H1 (cell line): Measurements from ENCODE around the gene LTBP3. TPM values are rescaled to one million over a fixed set of nuclear protein-coding genes. Genes with fewer than 3 reads are reported as not detected.

Experiments used
- CTCF ChIA-PET: fragments of 300-600 bp; sonication (Branson Sonifier 250); formaldehyde crosslinking; loops from one replicate; lab custom pipeline; 2021; ENCODE audit not compliant: partially characterized antibody; lab: Charles Lee
- POLR2A ChIA-PET: fragments of 300-600 bp; sonication (Branson Sonifier 250); formaldehyde crosslinking; loops from one replicate; lab custom pipeline; 2021; ENCODE audit warnings: inconsistent platforms; ENCODE audit not compliant: partially characterized antibody; lab: Charles Lee
- DNase-seq, 2 experiments: peaks; one replicate each; pipeline versions ENCODE4 v3.0.0 to v3.0.0-alpha.2; 2010 to 2022; ENCODE audit warnings: low spot score in 2 of 2, low read depth in 1 of 2, mixed read lengths in 1 of 2
- FAIRE-seq: peaks from 2 replicates; lab custom pipeline; 2011; peaks lifted over from hg19 to GRCh38; lab: Jason Lieb, UNC
- H2AFZ ChIP-seq: 2 replicates; pipeline ENCODE4 v1.8.1; 2012; ENCODE audit warnings: low read length, inconsistent platforms
- H2AK5ac ChIP-seq: 2 replicates; pipeline ENCODE4 v1.6.1; 2013; ENCODE audit warnings: low read depth, low read length
- H2BK120ac ChIP-seq: replicated peaks from 2 replicates; pipeline ENCODE3; 2013; ENCODE audit warnings: low read depth, low read length, inconsistent platforms
- H2BK12ac ChIP-seq: 2 replicates; pipeline ENCODE4 v1.6.1; 2013; ENCODE audit warnings: low read depth, low read length
- H2BK15ac ChIP-seq: 2 replicates; pipeline ENCODE4 v1.6.1; 2013; ENCODE audit warnings: low read length
- H2BK20ac ChIP-seq: 2 replicates; pipeline ENCODE4 v1.6.1; 2013; ENCODE audit warnings: low read length
- H2BK5ac ChIP-seq: 2 replicates; pipeline ENCODE4 v1.6.1; 2013; ENCODE audit warnings: low read depth, low read length
- H3K14ac ChIP-seq: 2 replicates; pipeline ENCODE4 v1.6.1; 2013; ENCODE audit warnings: inconsistent platforms; ENCODE audit not compliant: insufficient read length
- H3K18ac ChIP-seq: 2 replicates; pipeline ENCODE4 v1.6.1; 2013; ENCODE audit warnings: low read length; ENCODE audit errors: extremely low read depth
- H3K23ac ChIP-seq: 2 replicates; pipeline ENCODE4 v1.6.1; 2013; ENCODE audit warnings: inconsistent platforms; ENCODE audit not compliant: insufficient read length
- H3K23me2 ChIP-seq: 2 replicates; pipeline ENCODE4 v1.6.1; 2013; ENCODE audit warnings: low read depth, low read length
- H3K27ac ChIP-seq: 2 replicates; pipeline ENCODE4 v1.6.1; 2011; ENCODE audit warnings: low read depth, low read length, inconsistent platforms
- H3K27me3 ChIP-seq, 4 experiments: replicated peaks in 1 of 4; 1 replicate in 1 of 4; 2 replicates in 3 of 4; pipeline versions ENCODE4 v1.6.1 to v1.8.1; 2011 to 2013; ENCODE audit warnings: low read length in 3 of 4, mild to moderate bottlenecking in 3 of 4, inconsistent platforms in 2 of 4, mixed read lengths in 2 of 4, moderate library complexity in 1 of 4; ENCODE audit not compliant: control insufficient read depth in 3 of 4, insufficient read depth in 3 of 4; ENCODE audit errors: extremely low read depth in 1 of 4
- H3K36me3 ChIP-seq, 4 experiments: 2 replicates each; pipeline versions ENCODE4 v1.6.1 to v1.8.1; 2011 to 2013; ENCODE audit warnings: mild to moderate bottlenecking in 4 of 4, low read length in 3 of 4, moderate library complexity in 2 of 4, control low read depth in 1 of 4, inconsistent platforms in 1 of 4; ENCODE audit not compliant: insufficient read depth in 4 of 4, control insufficient read depth in 2 of 4
- H3K4ac ChIP-seq: replicated peaks from 2 replicates; pipeline ENCODE3; 2013; ENCODE audit warnings: low read length, low read depth, mixed read lengths, inconsistent platforms; ENCODE audit not compliant: insufficient read length
- H3K4me1 ChIP-seq, 4 experiments: replicated peaks in 1 of 4; 1 replicate in 1 of 4; 2 replicates in 3 of 4; pipeline versions ENCODE4 v1.6.1 to v1.8.1; 2011 to 2013; ENCODE audit warnings: low read length in 3 of 4, inconsistent platforms in 2 of 4, mixed read lengths in 1 of 4; ENCODE audit not compliant: insufficient read depth in 4 of 4, control insufficient read depth in 3 of 4
- H3K4me2 ChIP-seq, 2 experiments: 2 replicates each; pipeline versions ENCODE4 v1.6.1 to v1.8.1; 2011 to 2013; ENCODE audit warnings: low read depth in 2 of 2, low read length in 2 of 2, control low read depth in 1 of 2, inconsistent platforms in 1 of 2, mild to moderate bottlenecking in 1 of 2; ENCODE audit not compliant: insufficient read depth in 1 of 2
- H3K4me3 ChIP-seq, 4 experiments: fragments of 200-600, 300-600 bp in 1 of 4; sonication (generic), shearing (Covaris generic), sonication (Bioruptor Twin) in 1 of 4; 2 replicates each; pipeline versions ENCODE4 v1.5.1 to v1.8.1; 2011 to 2016; ENCODE audit warnings: low read length in 4 of 4, low read depth in 3 of 4, control low read depth in 2 of 4, inconsistent platforms in 2 of 4, mild to moderate bottlenecking in 2 of 4, mixed read lengths in 1 of 4, moderate library complexity in 1 of 4; ENCODE audit not compliant: insufficient read depth in 2 of 4; ENCODE audit errors: extremely low read depth in 1 of 4
- H3K56ac ChIP-seq: replicated peaks from 2 replicates; pipeline ENCODE3; 2013; ENCODE audit warnings: low read depth, mild to moderate bottlenecking, mixed read lengths, low read length, inconsistent platforms; ENCODE audit not compliant: insufficient read length
- H3K79me1 ChIP-seq: 2 replicates; pipeline ENCODE4 v1.6.1; 2013; ENCODE audit warnings: low read depth, low read length, control low read depth
- H3K79me2 ChIP-seq, 2 experiments: 2 replicates each; pipeline versions ENCODE4 v1.6.1 to v1.8.1; 2012 to 2013; ENCODE audit warnings: low read length in 2 of 2, mild to moderate bottlenecking in 2 of 2, inconsistent platforms in 1 of 2; ENCODE audit not compliant: insufficient read depth in 2 of 2, control insufficient read depth in 1 of 2
- H3K9ac ChIP-seq, 4 experiments: replicated peaks in 1 of 4; 1 replicate in 1 of 4; 2 replicates in 3 of 4; pipeline versions ENCODE4 v1.6.1 to v1.8.1; 2011 to 2013; ENCODE audit warnings: low read depth in 3 of 4, low read length in 3 of 4, control low read depth in 2 of 4, mild to moderate bottlenecking in 2 of 4, moderate library complexity in 2 of 4, inconsistent platforms in 1 of 4; ENCODE audit errors: extremely low read depth in 1 of 4
- H3K9me3 ChIP-seq, 2 experiments: 2 replicates each; pipeline versions ENCODE4 v1.6.1 to v1.8.1; 2012 to 2013; ENCODE audit warnings: mild to moderate bottlenecking in 2 of 2, moderate library complexity in 2 of 2, control low read depth in 1 of 2, inconsistent platforms in 1 of 2, low read depth in 1 of 2, low read length in 1 of 2, mixed read lengths in 1 of 2; ENCODE audit not compliant: insufficient read depth in 2 of 2
- H4K20me1 ChIP-seq, 2 experiments: replicated peaks in 1 of 2; 2 replicates each; pipeline versions ENCODE3 to v1.8.1; 2011 to 2013; ENCODE audit warnings: inconsistent platforms in 2 of 2, low read length in 2 of 2, mild to moderate bottlenecking in 1 of 2; ENCODE audit not compliant: insufficient read depth in 2 of 2, control insufficient read depth in 1 of 2
- H4K5ac ChIP-seq: 2 replicates; pipeline ENCODE4 v1.6.1; 2013; ENCODE audit warnings: low read length, low read depth, mixed read lengths, inconsistent platforms; ENCODE audit not compliant: insufficient read length
- H4K8ac ChIP-seq: 2 replicates; pipeline ENCODE4 v1.8.0; 2013; ENCODE audit warnings: mild to moderate bottlenecking, moderate library complexity, low read length, inconsistent platforms; ENCODE audit not compliant: insufficient read depth; ENCODE audit errors: extremely low read depth
- H4K91ac ChIP-seq: replicated peaks from 2 replicates; pipeline ENCODE3; 2013; ENCODE audit warnings: low read length, mixed read lengths, inconsistent platforms; ENCODE audit not compliant: insufficient read length
- BCL11A ChIP-seq, 2 experiments: IDR thresholded peaks; one replicate each; pipeline ENCODE4 v1.6.1; 2011; ENCODE audit warnings: low read depth in 2 of 2, low read length in 2 of 2, mild to moderate bottlenecking in 2 of 2
- CBX8 ChIP-seq: fragments of 300-800, 300-1000 bp; sonication (generic); IDR thresholded peaks from 2 replicates; pipeline ENCODE4 v1.7.1; 2016; ENCODE audit warnings: low read depth, low read length, borderline replicate concordance
- KDM5A ChIP-seq: fragments of 200-600 bp; IDR thresholded peaks from 2 replicates; pipeline ENCODE4 v1.7.1; 2012; ENCODE audit warnings: mild to moderate bottlenecking, low read length, inconsistent platforms, mixed read lengths
- POU5F1 ChIP-seq: IDR thresholded peaks from 2 replicates; pipeline ENCODE4 v1.6.1; 2011; ENCODE audit warnings: low read depth, mild to moderate bottlenecking, low read length, moderate library complexity
- TEAD4 ChIP-seq: IDR thresholded peaks from 2 replicates; pipeline ENCODE4 v1.6.1; 2012; ENCODE audit warnings: low read depth, low read length, inconsistent platforms, mixed read lengths
- WGBS, 2 experiments: shearing (Covaris generic) in 1 of 2; methylation state at CpG; one replicate each; pipeline versions ENCODE4 v1.1.6 to v1.1.7; 2013 to 2015; ENCODE audit warnings: low lambda C conversion rate in 2 of 2, mixed read lengths in 2 of 2, inconsistent platforms in 1 of 2, low coverage in 1 of 2, missing lambda C conversion rate in 1 of 2; ENCODE audit not compliant: insufficient replicate concordance in 2 of 2, insufficient coverage in 1 of 2, insufficient read length in 1 of 2; ENCODE audit errors: extremely low coverage in 1 of 2, missing lambda C conversion rate in 1 of 2; 5-methylcytosine and 5-hydroxymethylcytosine counted together
- polyA plus RNA-seq, 7 experiments: library from polyadenylated mRNA; depleted of rRNA in 3 of 7; stranded (reverse) in 5 of 7; unstranded in 2 of 7; fragments of >200 nt in 5 of 7; fragments of 200-250 nt in 2 of 7; gene quantifications; 1 replicate in 5 of 7; 2 replicates in 1 of 7; 4 replicates in 1 of 7; pipeline versions ENCODE4 v1.2.1 to v1.2.3, GENCODE V29; 2011 to 2013; ENCODE audit warnings: missing spikeins in 2 of 7, mixed read lengths in 2 of 7
- total RNA-seq: library from RNA; stranded (reverse); fragmentation: NEBNext Ultra II Directional; extraction: Animal tissue kit (Norgen Biotek cat#: 25700); gene quantifications from 2 replicates; pipeline ENCODE4 v1.2.1, GENCODE V29; 2021

Gene LTBP3
- total and polyA plus RNA-seq, 2 of the 8 experiments (the other 6 are each of a cell fraction or from before 2014, with no cell fraction given) = 12.8 to 17.8 TPM

DNA sequence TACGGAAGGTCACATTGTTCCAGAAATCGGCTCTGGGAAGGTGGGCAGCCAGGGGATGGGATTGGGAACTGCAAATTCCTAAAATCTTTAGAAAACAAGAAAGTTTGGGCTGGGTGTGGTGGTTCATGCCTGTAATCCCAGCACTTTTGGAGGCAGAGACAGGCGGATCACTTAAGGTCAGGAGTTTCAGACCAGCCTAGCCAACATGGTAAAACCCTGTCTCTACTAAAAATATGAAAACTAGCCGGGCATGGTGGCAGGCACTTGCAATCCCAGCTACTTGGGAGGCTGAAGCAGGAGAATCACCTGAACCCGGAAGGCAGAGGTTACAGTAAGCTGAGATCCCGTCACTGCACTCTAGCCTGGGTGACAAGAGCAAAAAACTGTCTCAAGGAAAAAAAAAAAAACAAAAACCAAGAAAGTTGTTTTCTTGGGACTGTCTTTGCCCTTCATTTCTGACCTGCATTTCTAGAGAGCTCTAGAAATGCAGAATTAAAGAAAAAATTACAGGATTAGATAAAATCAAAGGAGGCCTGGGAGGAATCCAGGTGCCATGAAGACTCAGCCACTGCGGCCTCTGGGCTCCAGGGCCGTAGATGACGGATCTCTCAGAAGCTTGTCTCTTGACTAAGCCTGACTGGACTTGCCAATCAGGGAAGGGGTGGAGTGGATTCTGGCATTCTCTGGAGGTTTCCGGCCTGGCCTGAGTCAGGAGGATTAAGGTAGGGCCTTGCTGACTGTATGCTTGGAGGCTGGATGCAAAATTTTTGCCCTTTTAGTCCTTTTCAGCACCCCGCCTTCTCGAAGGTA lies 64.6 kb downstream of the LTBP3 start:
- H3K4me3 ChIP-seq = no peak overlapping the region
- CTCF ChIA-PET = interaction anchor here (0.9 to 29.0 kb wide), 6 partner anchors 10 to 105 kb away, joined by 3 to 809 read pairs (median 41); no protein-coding TSS in a partner anchor
- peak overlapping the region; percentile 63; the same call in 1 of the 2 replicates for H3K18ac ChIP-seq
- no peak for FAIRE-seq
- no peaks in the 10 kb centered on the region for H3K36me3 ChIP-seq
- peaks cover 31 to 54% (median 39%) of the 10 kb centered on the region in 4 experiments for H3K4me1 ChIP-seq
- peaks cover 0 to 16% of the 10 kb centered on the region in 2 experiments; a peak in 2 of 4 replicates for H3K79me2 ChIP-seq
- peak overlapping the region; percentile 68 for H2BK120ac ChIP-seq
- no peak overlapping the region for H3K14ac ChIP-seq
- 0 out of 2 replicates have a peak overlapping the region, but pooled peaks have one; percentile 64 for H2BK20ac ChIP-seq
- no peaks in the 10 kb centered on the region for H4K20me1 ChIP-seq
- no peak overlapping the region for H3K23ac ChIP-seq
- H3K27ac ChIP-seq = no peak overlapping the region
- no peaks in the 10 kb centered on the region for H3K27me3 ChIP-seq
- DNase-seq = no peak
- H3K4me2 ChIP-seq = peak overlapping the region in 1 of 2 experiments; percentile 17; a peak in 2 of 4 replicates
- H2BK15ac ChIP-seq = peak overlapping the region; percentile 81; the same call in 1 of the 2 replicates
- H3K56ac ChIP-seq = no peak overlapping the region
- no peak overlapping the region for H3K9ac ChIP-seq
- H4K91ac ChIP-seq = peak overlapping the region; percentile 31
- POLR2A ChIA-PET = interaction anchor here (0.6 to 29.8 kb wide), 10 partner anchors 10 to 138 kb away, joined by 3 to 1569 read pairs (median 4); partner anchors contain the start of genes MALAT1 and NEAT1
- H3K4ac ChIP-seq = no peak overlapping the region
- peak overlapping the region; percentile 58; the same call in 1 of the 2 replicates for H2AK5ac ChIP-seq
- H2BK12ac ChIP-seq = peak overlapping the region; percentile 93; the same call in 1 of the 2 replicates
- no peak overlapping the region for H2AFZ ChIP-seq
- H3K23me2 ChIP-seq = peaks cover 9% of the 10 kb centered on the region
- H2BK5ac ChIP-seq = peak overlapping the region; percentile 57; the same call in 1 of the 2 replicates
- no peaks in the 10 kb centered on the region for H3K9me3 ChIP-seq
- TF ChIP-seq CBX8 (no peak), POU5F1 (no peak), BCL11A (IDR thresholded peaks at IDR 0.05; ENCODE audit: low read depth in 2 of 2, low read length in 2 of 2) (no peak), KDM5A (no peak), TEAD4 (no peak)
- TF ChIP-seq, all 59 proteins: peak for 0
- 82% methylated on average over 12 of the region's 12 CpGs; no CpG with 5 or more reads in 1 of the 2 experiments for WGBS, 2 experiments
- H3K79me1 ChIP-seq = no peaks in the 10 kb centered on the region; the same call in 1 of the 2 replicates
- H4K8ac ChIP-seq = no peak overlapping the region
- no peak overlapping the region for H4K5ac ChIP-seq
